Thoracic aorta (tissue), 2 donors: ENCODE results near the gene SNX32. TPM values are rescaled to one million over a fixed set of nuclear protein-coding genes. Genes with fewer than 3 reads are reported as not detected.
"Not testable (repeated sequence)": the region's sequence is repeated elsewhere in the genome, so short reads cannot be mapped to it uniquely, and the experiment has no call there.

Source experiments
- ATAC-seq: fragments of 150-250 bp; one replicate; pipeline ENCODE4 v1.8.0; 2017; ENCODE audit warnings: low read depth; ENCODE audit not compliant: insufficient number of reproducible peaks, low FRiP score
- DNase-seq: peaks from one replicate; pipeline ENCODE4 v3.0.0-alpha.2; 2020; ENCODE audit warnings: low spot score
- H3K27ac ChIP-seq, 2 donors: fragments of 200-600 bp; sonication (generic); 1 replicate in 1 of 2; 2 replicates in 1 of 2; pipeline ENCODE4 v1.5.1; 2016; ENCODE audit warnings: mild to moderate bottlenecking in 2 of 2, moderate library complexity in 2 of 2
- H3K27me3 ChIP-seq: fragments of 200-600 bp; sonication (generic); replicated peaks from 2 replicates; pipeline ENCODE4 v1.6.0; 2016; ENCODE audit warnings: mild to moderate bottlenecking; ENCODE audit not compliant: insufficient read depth
- H3K36me3 ChIP-seq: fragments of 200-600 bp; sonication (generic); one replicate; pipeline ENCODE4 v1.5.1; 2016
- H3K4me1 ChIP-seq, 2 donors: fragments of 200-600 bp; sonication (generic); 1 replicate in 1 of 2; 2 replicates in 1 of 2; pipeline versions ENCODE4 v1.5.1 to v1.6.0; 2016; ENCODE audit warnings: low read depth in 2 of 2, mild to moderate bottlenecking in 1 of 2; ENCODE audit not compliant: control insufficient read depth in 1 of 2
- H3K4me3 ChIP-seq: fragments of 200-600 bp; sonication (generic); 2 replicates; pipeline ENCODE4 v1.5.1; 2016; ENCODE audit warnings: mild to moderate bottlenecking
- H3K9me3 ChIP-seq: fragments of 200-600 bp; sonication (generic); 2 replicates; pipeline ENCODE4 v1.5.1; 2016
- total RNA-seq, 2 donors: library from RNA; depleted of rRNA; stranded (reverse); fragments of >200 nt; gene quantifications; one replicate each; pipeline versions ENCODE4 v1.1.0 to v1.2.3, GENCODE V29; 2016
- TF ChIP-seq, protein P1 (sequence below): fragments of 200-600 bp; sonication (generic); IDR thresholded peaks from one replicate; pipeline ENCODE4 v1.5.1; 2019; ENCODE audit warnings: antibody characterized with exemption

Gene SNX32
- total RNA-seq, 2 donors from 2014 or later, result 0.81 TPM; not detected in 1

DNA sequence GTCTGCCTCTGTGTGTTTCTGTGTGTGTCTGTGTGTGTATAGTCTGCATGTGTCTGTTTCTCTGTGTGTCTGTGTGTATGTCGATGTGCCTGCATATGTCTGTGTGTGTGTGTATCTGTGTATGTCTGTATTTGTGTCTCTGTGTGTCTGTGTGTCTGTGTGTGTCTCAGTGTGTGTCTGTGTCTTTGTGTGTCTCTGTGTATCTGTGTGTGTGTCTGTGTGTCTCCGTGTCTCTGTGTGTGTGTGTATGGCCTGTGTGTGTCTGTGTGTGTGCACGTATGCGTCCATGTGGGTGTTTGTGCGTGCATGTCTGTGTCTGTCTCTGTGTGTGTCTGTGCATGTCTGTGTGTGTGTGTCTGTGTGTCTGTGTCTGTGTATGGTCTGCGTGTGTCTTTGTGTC, 439 bp downstream of the SNX32 start:
- ATAC-seq, result no peak
- no peaks in the 10 kb centered on the region for H3K27me3 ChIP-seq
- no peak overlapping the region for H3K27ac ChIP-seq
- peaks cover 3 to 18% of the 10 kb centered on the region in 2 donors for H3K4me1 ChIP-seq
- H3K4me3 ChIP-seq, result peak overlapping the region; percentile 81
- no peak for DNase-seq
- H3K36me3 ChIP-seq, result no peaks in the 10 kb centered on the region
- TF ChIP-seq, protein P1, sequence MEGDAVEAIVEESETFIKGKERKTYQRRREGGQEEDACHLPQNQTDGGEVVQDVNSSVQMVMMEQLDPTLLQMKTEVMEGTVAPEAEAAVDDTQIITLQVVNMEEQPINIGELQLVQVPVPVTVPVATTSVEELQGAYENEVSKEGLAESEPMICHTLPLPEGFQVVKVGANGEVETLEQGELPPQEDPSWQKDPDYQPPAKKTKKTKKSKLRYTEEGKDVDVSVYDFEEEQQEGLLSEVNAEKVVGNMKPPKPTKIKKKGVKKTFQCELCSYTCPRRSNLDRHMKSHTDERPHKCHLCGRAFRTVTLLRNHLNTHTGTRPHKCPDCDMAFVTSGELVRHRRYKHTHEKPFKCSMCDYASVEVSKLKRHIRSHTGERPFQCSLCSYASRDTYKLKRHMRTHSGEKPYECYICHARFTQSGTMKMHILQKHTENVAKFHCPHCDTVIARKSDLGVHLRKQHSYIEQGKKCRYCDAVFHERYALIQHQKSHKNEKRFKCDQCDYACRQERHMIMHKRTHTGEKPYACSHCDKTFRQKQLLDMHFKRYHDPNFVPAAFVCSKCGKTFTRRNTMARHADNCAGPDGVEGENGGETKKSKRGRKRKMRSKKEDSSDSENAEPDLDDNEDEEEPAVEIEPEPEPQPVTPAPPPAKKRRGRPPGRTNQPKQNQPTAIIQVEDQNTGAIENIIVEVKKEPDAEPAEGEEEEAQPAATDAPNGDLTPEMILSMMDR, result no peak
- H3K9me3 ChIP-seq, result no peaks in the 10 kb centered on the region

- TF ChIP-seq, protein P1, result no peak
- no peak for DNase-seq
- ATAC-seq, result no peak
- no peaks in the 10 kb centered on the region for H3K36me3 ChIP-seq
- no peaks in the 10 kb centered on the region for H3K27me3 ChIP-seq
- no peak overlapping the region for H3K27ac ChIP-seq
- H3K9me3 ChIP-seq, result no peaks in the 10 kb centered on the region
- H3K4me3 ChIP-seq, result no peak overlapping the region
- no peaks in the 10 kb centered on the region for H3K4me1 ChIP-seq
These were observed 8.4 kb downstream of the SNX32 start for GRCh38 chr11:65842144-65842543.

DNA sequence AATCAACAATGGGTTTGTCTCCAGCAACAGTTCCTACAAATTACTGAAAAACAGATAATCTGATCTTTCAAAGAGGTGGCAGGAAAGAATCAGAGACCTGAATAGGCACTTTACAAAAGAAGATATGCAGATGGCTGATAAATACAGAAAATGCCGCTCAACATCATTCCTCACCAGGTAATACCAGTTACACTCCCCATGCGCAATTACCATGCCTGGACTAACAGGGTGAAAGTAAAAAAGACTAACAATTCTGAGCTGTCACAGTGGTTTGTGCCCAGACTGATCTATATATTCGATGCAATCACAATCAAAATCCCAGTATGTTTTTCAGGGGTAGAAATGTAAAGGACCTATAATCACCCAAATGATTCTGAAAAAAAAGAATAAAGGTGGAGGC, 10.0 kb downstream of the SNX32 start:
- Histone ChIP-seq H3K27me3 (no peaks in the 10 kb centered on the region), H3K9me3 (no peaks in the 10 kb centered on the region), H3K4me1 (no peaks in the 10 kb centered on the region), H3K36me3 (no peaks in the 10 kb centered on the region), H3K27ac (no peak overlapping the region), H3K4me3 (no peak overlapping the region)
- DNase-seq (no peak), ATAC-seq (no peak)
- TF ChIP-seq, protein P1, result no peak

DNA sequence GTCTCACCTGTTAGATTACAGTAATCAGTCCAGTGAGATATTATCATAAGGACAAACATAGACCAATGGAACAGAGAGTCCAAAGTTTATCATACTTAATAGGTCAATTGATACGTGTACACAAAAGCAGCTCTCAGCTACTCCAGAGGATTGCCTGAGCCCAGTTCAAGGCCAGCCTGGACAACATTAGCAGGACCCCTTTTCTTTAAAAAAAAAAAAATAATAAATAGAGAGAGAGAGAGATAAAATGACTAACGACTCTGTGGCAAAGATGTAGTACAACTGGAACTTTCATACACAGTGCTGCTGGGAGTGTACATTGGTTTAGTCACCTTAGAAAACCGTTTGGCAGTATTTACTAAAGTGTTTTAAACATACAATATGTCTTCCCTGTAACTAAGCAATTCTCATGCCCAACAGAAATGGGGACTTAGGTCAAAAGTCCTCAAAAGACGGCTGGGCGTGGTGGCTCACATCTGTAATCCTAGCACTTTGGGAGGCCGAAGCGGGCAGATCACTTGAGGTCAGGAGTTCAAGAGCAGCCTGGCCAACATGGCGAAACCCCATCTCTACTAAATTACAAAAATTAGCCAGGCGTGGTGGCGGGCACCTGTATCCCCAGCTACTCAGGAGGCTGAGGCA, 10.6 kb downstream of the SNX32 start:
- no peak for ATAC-seq
- TF ChIP-seq, protein P1, result no peak

DNA sequence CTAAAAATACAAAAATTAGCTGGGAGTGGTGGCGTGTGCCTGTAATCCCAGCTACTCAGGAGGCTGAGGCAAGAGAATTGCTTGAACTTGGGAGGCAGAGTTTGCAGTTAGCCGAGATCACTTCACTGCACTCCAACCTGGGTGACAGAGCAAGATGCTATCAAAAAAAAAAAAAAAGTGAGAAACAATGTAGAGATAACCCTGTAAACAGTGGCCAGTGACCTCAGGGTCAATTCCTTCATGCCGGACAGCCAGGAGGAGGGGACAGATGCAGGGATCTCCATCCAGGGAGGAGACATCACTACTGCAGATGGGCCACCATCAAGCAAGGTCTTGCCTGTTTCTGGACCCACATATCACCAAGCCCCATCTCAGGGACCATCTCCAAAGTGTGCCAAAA, 14.0 kb downstream of the SNX32 start:
- no peaks in the 10 kb centered on the region for H3K9me3 ChIP-seq
- no peak for DNase-seq

More for the DNA sequence above, 10.6 kb downstream of the SNX32 start:
- Histone ChIP-seq H3K4me3 (no peak overlapping the region), H3K9me3 (no peaks in the 10 kb centered on the region), H3K27ac (no peak overlapping the region), H3K36me3 (no peaks in the 10 kb centered on the region), H3K27me3 (no peaks in the 10 kb centered on the region), H3K4me1 (no peaks in the 10 kb centered on the region)
- no peak for DNase-seq

DNA sequence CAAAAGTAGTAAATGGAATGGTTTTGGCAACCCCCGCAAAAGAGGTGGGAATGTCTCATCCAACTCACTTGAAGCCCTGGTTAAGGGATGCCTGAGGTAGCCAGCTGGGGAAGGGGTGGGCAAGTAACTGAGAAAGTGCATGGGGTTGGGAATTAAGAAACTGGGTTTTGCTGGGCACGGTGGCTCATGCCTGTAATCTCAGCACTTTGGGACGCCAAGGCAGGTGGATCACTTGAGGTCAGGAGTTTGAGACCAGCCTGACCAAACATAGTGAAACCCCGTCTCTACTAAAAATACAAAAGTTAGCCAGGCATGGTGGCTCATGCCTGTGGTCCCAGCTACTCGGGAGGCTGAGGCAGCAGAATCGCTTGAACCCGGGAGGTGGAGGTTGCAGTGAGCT, 14.9 kb downstream of the SNX32 start:
- H3K4me3 ChIP-seq, H3K9me3 ChIP-seq, ATAC-seq, H3K27ac ChIP-seq, DNase-seq, H3K27me3 ChIP-seq, H3K4me1 ChIP-seq: not testable (repeated sequence)
- H3K36me3 ChIP-seq, result peaks cover 30% of the 10 kb centered on the region

More for the DNA sequence above, 14.0 kb downstream of the SNX32 start:
- ATAC-seq, result no peak
- TF ChIP-seq, protein P1, result no peak
- Histone ChIP-seq H3K27ac (no peak overlapping the region), H3K27me3 (no peaks in the 10 kb centered on the region), H3K36me3 (peaks cover 21% of the 10 kb centered on the region), H3K4me1 (no peaks in the 10 kb centered on the region), H3K4me3 (no peak overlapping the region)
